Tibial artery (tissue), 4 donors: Measurements from ENCODE around the gene DNAH11.

Source experiments
- DNase-seq, 2 donors: peaks; one replicate each; pipeline ENCODE4 v3.0.0-alpha.2; 2019
- H3K27ac ChIP-seq, 2 donors: fragments of 200-600 bp; sonication (generic) in 1 of 2; 1 replicate in 1 of 2; 2 replicates in 1 of 2; pipeline ENCODE4 v1.5.1; 2018 to 2019; ENCODE audit warnings: mild to moderate bottlenecking in 1 of 2
- H3K27me3 ChIP-seq, 2 donors: fragments of 200-600 bp; sonication (generic) in 1 of 2; one replicate each; pipeline versions ENCODE4 v1.5.1 to v1.6.0; 2016 to 2019
- H3K36me3 ChIP-seq, 3 donors: fragments of 200-600 bp; sonication (generic) in 2 of 3; one replicate each; pipeline ENCODE4 v1.5.1; 2016 to 2019; ENCODE audit warnings: mild to moderate bottlenecking in 2 of 3
- H3K4me1 ChIP-seq, 4 donors: fragments of 200-600 bp; sonication (generic) in 2 of 4; 1 replicate in 3 of 4; 2 replicates in 1 of 4; pipeline ENCODE4 v1.5.1; 2016 to 2019
- H3K4me3 ChIP-seq, 2 donors: fragments of 200-600 bp; sonication (generic) in 1 of 2; 1 replicate in 1 of 2; 2 replicates in 1 of 2; pipeline ENCODE4 v1.5.1; 2018 to 2019; ENCODE audit warnings: mild to moderate bottlenecking in 2 of 2
- H3K9me3 ChIP-seq, 3 donors: fragments of 200-600 bp; sonication (generic) in 1 of 3; one replicate each; pipeline ENCODE4 v1.5.1; 2016 to 2019
- CTCF ChIP-seq, 2 experiments: fragments of 200-600 bp in 1 of 2; fragments of 450-650 bp in 1 of 2; IDR thresholded peaks; one replicate each; pipeline ENCODE4 v1.5.1; 2017 to 2019; ENCODE audit warnings: antibody characterized with exemption in 2 of 2, mild to moderate bottlenecking in 1 of 2, moderate library complexity in 1 of 2
- intact Hi-C: fragments of 100-400 bp; cut with DNase I; formaldehyde crosslinking; loops from one replicate; pipeline ENCODE4 v1.15.0; 2023; ENCODE audit warnings: low total_unique reads

DNAH11 gene

GRCh38 chr7:21912931-21913780 lies 370.3 kb downstream of the DNAH11 start:
- Histone ChIP-seq H3K27ac (no peak overlapping the region), H3K9me3 (no peaks in the 10 kb centered on the region), H3K27me3 (no peaks in the 10 kb centered on the region), H3K36me3 (peaks cover 0 to 25% (median 0%) of the 10 kb centered on the region in 3 donors), H3K4me1 (no peaks in the 10 kb centered on the region), H3K4me3 (no peak overlapping the region)
- no peak for TF ChIP-seq CTCF (IDR thresholded peaks at IDR 0.05)
- no peak for DNase-seq
- intact Hi-C loops = no loop called here

- H3K27me3 ChIP-seq = no peaks in the 10 kb centered on the region
These were observed 371.8 kb downstream of the DNAH11 start for GRCh38 chr7:21914671-21915070.

GRCh38 chr7:21915140-21915539 lies 372.3 kb downstream of the DNAH11 start:
- Histone ChIP-seq H3K27me3 (no peaks in the 10 kb centered on the region), H3K4me3 (no peak overlapping the region), H3K9me3 (no peaks in the 10 kb centered on the region), H3K4me1 (no peaks in the 10 kb centered on the region), H3K27ac (no peak overlapping the region), H3K36me3 (peaks cover 0 to 14% (median 0%) of the 10 kb centered on the region in 3 donors)
- intact Hi-C loops = no loop called here
- DNase-seq = no peak
- no peak for TF ChIP-seq CTCF (IDR thresholded peaks at IDR 0.05)

More at GRCh38 chr7:21914671-21915070, 371.8 kb downstream of the DNAH11 start:
- Histone ChIP-seq H3K36me3 (peaks cover 0 to 14% (median 0%) of the 10 kb centered on the region in 3 donors), H3K4me1 (no peaks in the 10 kb centered on the region), H3K27ac (no peak overlapping the region), H3K4me3 (no peak overlapping the region), H3K9me3 (no peaks in the 10 kb centered on the region)
- no peak for DNase-seq
- intact Hi-C loops = no loop called here
- TF ChIP-seq CTCF (IDR thresholded peaks at IDR 0.05) = no peak

- H3K4me1 ChIP-seq = no peaks in the 10 kb centered on the region
- H3K27ac ChIP-seq = no peak overlapping the region
- H3K27me3 ChIP-seq = no peaks in the 10 kb centered on the region
- intact Hi-C loops = no loop called here
- DNase-seq = no peak
- peaks cover 0 to 14% (median 0%) of the 10 kb centered on the region in 3 donors for H3K36me3 ChIP-seq
- H3K4me3 ChIP-seq = no peak overlapping the region
- TF ChIP-seq CTCF (IDR thresholded peaks at IDR 0.05) = no peak
- H3K9me3 ChIP-seq = no peaks in the 10 kb centered on the region
These were observed 373.3 kb downstream of the DNAH11 start for GRCh38 chr7:21916176-21916575.

- Histone ChIP-seq H3K4me3 (no peak overlapping the region), H3K9me3 (no peaks in the 10 kb centered on the region), H3K4me1 (no peaks in the 10 kb centered on the region), H3K27ac (no peak overlapping the region), H3K27me3 (no peaks in the 10 kb centered on the region), H3K36me3 (peaks cover 0 to 14% (median 0%) of the 10 kb centered on the region in 3 donors)
- no peak for DNase-seq
- no peak for TF ChIP-seq CTCF (IDR thresholded peaks at IDR 0.05)
- intact Hi-C loops = no loop called here
These were observed 373.8 kb downstream of the DNAH11 start for GRCh38 chr7:21916629-21917028.
